ENCODE results near the gene AGBL1.

The AGBL1 gene

DNA sequence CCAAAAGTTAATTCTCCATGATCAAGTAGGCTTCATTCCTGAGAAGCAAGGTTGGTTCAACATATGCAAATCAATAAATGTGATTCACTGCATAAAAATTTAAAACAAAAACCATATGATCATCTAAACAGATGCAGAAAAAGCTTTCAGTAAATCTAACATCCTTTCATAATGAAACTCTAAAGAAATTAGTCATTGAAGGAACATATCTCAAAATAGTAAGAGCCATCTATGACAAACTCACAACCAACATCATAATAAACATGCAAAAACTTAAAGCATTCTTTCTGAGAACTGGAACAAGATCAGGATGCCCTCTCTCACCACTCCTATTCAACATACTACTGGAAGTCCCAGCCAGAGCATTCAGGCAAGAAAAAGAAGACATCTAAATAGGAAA, 254.1 kb downstream of the AGBL1 start:
- DNase-seq, result no peak

DNA sequence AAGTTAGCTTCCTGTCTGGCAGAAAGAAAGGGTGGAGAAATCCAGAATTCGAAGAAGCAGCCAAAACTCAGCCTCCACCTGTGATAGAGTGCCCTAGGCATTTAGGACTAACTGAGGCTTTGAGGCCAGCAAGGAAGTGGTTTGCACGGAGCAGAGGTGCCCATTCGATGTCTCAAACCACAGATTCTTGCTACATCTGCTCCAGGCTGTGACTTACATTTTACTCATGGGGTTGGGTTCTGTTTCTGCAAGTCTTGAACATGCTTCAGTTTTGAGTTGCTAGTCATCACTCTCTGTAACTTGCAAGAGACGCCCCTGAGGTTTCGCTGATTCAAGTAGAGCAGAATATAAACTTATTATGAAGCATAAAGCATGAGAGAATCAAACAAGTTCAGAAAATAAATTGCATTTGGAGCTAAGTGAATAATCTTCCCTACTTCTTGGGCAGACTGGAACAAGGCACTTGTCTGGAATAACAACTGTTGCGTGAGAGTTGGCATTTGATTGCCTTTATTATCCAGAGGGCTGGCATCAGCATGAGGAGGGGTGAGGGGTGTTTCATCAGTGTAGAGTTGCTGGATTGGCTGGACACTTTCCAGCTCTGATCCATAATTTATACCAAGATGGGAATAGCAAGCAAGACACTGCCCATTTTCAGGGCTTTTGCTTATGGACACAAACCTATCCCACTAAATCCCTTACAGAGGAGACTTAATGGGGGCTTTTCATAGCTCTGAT, 256.5 kb downstream of the AGBL1 start:
- no peak for DNase-seq

DNA sequence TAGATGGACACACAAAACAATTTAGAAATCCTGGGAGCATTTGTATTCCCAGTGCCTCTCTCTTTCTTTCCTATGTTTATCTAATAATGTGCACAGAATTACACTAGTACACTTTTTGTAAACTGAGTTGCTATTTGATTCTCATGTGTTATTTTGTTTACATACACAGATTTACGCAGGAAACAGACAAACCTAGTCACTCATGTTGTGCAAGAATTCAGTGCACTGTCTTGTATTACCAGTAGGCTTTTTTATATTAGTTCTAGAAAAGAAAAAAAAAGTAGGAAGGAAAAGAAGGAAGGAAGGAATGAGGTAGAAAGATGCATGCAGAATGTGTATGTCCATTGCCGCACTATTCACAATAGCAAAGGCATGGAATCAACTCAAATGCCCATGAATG, 257.4 kb downstream of the AGBL1 start:
- no peak for DNase-seq

DNA sequence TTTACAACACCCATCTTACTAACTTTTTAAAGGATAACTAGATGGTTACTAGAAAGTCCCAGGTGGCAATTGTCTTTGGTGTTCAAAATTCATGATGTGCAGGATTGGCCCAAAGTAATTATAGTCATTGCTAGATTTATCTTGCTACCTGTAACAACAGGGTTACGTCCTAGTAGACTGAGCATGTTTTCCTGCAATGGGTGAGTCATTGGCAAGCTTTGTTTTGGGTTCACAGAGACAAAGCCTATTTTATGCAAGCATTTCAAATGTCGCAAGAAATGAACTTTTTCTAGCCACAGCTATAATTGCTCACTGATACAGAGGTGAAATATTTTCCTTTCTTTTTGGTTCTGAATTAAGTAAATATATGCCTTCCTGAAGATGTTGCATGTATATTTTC, 267.6 kb downstream of the AGBL1 start:
- DNase-seq, result no peak

DNA sequence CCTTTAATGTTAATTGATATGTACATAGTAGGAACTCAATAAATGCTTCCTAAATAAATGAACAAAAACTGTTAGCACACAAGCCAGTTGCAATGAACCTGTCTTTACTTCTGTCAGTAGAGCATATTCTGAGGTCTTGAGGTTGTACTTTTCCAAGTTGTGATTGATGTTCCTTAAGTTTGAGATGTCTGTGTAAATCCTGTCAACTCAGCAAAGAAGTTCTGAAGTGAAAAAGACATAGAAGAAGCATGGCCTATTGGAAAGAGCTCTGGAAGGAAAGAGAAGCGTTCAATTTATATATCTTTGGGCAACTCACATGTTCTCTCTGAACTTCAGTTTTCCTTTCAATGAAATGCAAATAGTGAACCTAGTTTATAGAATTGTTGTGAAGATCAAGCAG, 269.9 kb downstream of the AGBL1 start:
- DNase-seq, result no peak

DNA sequence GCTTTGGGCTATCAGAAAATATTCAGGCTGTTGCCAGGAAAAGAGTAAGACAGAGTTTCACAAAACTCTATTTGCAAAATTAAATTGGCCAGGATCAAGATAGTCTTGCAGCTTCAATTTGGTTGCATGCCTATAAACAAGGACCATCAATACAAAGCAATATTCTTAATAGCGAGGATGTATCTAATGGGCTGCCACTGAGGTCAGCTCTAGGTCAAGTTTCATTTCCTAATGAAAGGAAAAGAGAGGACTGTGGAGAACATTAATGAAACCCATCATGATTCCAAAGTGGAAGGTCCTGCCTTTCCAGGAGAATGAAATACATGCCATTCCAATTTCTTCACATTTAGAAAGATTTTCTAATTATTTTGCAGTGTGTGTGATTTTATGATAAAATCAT, 273.5 kb downstream of the AGBL1 start:
- DNase-seq, result no peak

DNA sequence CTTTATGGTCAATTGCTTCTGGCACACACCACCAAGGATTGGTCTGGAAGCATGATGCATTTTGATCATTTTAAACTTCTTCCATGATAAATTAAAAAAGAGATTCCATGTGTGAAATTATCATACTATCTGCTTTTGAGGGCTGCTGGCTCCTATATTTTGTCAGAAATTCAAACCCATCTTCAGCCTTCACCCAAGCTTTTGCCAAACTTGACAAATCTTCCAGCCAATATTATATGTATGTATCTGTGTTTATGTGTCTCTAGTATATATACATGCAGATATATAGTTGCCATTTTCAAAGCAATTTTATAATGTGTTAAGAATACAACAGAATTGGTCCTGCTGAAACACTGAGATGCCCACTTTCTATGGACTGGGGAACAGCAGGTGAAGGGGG, 275.7 kb downstream of the AGBL1 start:
- DNase-seq, result no peak

DNA sequence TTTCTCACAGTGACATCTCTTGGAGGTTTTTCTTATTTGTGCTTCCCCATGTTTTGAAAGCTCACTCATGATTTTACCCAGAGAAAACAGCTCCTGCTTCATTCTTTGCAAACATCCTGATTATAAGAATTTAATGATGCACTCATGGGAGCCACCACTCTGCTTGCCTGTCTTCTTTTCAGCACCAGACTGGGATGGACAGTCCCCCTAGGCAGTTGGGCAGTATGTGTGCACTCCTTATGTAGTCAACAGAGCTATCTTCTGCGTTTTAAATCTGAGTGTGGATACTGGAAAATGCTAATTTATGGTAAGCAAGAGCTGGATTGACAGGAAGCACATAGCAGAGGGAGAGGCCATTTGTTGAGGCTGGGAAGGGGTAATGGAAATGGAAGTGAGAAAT, 276.1 kb downstream of the AGBL1 start:
- DNase-seq, result no peak

DNA sequence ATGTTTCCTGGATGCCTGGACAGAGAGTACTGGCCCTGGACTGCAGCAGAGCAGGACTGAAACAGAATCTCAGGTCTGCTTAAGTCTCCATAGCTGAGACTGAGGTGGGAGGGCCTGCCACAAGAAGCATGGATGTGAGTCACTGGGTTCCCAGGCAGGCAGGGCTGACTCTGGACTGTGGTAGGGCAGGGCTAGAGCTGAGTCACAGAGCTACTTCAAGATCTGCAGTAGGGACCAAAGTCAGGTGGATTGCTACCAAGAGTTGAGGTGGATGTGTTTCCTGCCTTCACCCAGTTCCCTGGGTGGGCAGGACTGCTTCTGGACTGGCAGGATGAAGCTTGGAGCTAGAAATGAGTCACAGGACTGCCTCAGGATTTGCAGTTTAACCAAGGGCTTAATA, 282.9 kb downstream of the AGBL1 start:
- no peak for DNase-seq

DNA sequence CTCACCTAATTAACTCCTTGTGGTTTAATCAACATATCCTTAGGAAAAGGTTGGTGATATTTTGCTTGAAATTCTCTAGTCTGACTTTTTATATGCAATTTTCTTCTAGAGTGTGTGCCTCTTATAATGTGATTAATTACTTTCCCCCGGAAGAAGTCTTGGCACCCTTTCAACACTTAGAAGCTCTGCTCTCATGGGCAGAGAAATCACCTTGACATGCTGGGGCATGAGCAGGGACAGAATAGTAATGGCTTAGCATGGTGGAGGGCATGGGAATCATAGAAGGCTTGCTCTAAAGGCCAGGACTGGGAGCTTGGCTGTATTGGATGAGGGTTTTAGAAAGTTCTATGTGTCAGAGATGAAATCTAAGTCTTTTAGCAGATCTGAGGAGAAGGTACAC, 293.5 kb downstream of the AGBL1 start:
- no peak for DNase-seq

DNA sequence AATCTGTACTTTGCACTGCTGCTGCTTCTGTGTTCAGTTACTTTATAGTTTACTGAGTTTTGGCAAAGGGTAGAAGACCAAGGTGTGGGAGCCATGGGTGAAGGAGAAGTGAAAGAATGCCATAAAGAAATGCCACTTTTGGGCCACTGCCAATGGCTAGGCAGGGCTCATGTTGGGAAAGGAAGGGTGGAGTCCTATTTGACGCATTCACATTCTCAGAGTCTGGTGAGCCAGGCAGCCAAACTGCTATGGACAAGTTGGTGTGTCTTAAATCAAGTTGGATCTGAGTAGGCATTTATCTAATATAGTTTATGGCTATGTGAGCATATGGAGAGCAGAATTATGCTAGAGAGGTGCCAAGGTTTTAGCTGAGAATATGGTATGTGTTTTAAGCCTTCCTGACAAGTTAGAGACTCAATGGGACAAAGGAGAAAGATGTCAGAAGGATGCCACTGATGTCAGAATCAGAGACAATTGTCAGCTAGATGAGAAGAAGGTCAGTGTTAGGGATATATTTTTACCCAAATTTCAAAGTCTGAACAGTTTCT, 296.1 kb downstream of the AGBL1 start:
- no peak for DNase-seq

DNA sequence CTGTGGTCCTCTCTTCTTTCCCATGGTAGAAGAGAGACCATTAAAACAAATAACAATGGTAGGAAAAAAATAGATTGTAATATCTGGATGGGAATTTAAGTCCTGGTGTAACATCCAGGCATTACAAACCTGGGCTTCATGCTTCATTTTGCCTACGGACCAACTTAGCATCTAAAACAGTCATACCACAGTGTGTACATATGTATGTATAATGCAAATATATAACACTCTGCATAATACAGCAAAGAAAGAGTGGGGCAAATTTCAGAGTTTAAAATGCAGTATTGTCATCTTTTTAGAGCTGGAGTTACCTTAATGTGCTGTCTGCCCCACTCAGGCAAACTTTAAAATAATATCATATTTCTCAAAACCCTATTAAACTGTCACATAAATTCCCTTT, 298.2 kb downstream of the AGBL1 start:
- DNase-seq, result no peak

DNA sequence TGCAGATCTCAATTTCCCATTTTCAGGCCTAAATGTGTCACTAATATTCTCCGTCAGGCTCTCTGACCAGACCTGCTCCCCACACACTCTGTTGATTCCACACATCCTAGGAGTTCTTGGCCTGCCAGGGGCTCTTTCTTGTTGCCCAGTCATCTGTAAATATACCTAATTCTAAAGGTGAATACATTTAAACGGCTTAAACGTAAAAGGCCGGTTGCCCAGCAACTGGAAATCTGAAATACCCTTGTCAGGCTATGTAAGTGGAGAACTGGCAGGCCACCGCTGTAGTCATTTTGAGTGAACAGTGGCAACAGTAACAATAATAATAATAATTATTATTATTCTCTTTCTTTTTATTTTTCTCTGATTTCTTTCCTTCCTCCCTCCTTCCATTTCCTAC, 302.7 kb downstream of the AGBL1 start:
- no peak for DNase-seq

DNA sequence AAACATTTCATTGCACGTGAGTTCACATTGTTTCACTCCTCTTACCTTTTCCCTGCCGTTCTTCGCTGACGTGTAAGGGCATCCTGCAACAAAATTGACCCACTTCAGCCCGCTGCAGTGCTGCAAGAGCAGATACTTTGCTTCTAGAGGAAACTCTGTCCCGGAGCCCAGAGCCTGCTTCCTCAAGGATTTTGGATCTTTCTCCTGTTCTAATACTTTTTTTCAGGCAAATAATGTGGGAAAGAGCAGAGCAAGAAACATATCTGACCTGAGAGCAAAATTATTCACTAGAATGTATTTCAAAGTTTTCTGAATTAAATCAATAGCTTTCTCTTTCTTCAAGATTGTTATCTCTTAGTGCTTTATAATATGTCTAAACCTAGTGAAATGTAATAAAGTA, 303.9 kb downstream of the AGBL1 start:
- no peak for DNase-seq

DNA sequence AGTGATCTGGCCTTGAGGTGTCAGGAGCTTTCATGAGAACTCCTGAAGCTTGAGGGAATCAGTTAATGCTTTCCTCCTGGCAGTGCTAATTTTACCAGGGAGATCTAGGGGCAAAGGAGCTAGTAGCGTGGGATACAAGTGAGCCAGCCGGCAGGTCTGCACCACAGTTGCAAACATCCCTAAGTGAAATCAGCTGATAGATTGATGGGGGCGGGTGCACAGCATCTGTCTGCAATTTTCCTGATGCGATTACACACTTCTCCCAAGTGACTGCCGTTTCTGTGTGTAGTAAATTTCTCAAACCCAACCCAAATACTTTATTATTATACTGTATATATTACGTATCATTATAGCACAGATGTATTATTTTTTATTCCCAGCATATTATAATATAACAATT, 304.5 kb downstream of the AGBL1 start:
- no peak for DNase-seq

DNA sequence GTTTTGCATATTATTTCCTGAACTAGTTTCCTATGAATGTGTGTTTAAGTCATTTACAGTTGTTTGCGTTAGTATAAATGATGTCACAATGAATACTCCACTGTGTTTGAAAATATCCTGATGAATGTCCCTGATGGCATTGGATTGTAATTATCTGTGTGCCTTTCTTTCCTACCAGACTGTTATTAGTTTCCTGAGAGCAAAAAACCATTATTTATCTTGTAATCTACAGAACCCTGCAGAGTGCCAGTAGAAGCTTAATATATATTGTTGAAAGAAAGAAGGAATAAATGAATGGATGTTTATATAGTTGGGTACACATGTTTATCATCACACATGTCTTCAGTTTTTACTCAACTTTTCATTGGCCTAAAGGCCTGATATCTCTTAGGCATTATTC, 312.6 kb downstream of the AGBL1 start:
- DNase-seq, result no peak

DNA sequence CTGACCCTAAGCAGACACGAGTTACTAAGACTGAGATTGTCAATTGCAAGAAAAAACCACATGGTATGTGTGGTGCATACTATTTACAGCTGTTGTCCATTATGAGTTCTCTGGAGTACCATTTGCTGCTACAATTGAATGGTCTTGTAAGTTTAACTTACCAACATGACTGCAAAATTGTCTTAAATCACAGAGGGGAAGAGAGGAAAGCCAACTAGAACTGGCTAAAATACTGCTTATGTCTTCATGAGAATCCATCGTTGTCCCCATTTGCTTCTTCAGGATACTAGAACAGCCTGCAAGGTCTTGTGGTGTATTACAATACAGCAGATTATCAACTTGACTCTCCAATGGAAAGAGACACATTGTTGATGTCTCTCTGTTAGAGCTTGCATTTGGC, 313.2 kb downstream of the AGBL1 start:
- no peak for DNase-seq

DNA sequence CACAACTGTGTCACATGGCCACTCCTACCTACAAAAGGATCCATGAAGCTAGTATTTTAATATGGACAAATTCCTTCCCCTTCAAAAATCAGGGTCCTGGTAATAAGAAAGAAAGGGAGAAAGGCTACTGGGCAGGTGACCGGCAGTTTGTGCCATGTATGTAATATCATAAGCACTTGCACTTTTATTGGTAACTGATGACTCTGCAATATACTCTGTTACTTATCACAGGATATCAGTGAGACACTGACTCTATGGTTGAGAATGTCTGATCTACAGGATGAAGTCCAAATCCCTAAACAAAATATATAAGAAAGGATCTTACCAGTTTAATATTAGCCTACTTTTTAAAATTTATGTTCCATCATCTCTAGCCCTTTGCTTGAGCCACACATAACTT, 315.2 kb downstream of the AGBL1 start:
- DNase-seq, result no peak

DNA sequence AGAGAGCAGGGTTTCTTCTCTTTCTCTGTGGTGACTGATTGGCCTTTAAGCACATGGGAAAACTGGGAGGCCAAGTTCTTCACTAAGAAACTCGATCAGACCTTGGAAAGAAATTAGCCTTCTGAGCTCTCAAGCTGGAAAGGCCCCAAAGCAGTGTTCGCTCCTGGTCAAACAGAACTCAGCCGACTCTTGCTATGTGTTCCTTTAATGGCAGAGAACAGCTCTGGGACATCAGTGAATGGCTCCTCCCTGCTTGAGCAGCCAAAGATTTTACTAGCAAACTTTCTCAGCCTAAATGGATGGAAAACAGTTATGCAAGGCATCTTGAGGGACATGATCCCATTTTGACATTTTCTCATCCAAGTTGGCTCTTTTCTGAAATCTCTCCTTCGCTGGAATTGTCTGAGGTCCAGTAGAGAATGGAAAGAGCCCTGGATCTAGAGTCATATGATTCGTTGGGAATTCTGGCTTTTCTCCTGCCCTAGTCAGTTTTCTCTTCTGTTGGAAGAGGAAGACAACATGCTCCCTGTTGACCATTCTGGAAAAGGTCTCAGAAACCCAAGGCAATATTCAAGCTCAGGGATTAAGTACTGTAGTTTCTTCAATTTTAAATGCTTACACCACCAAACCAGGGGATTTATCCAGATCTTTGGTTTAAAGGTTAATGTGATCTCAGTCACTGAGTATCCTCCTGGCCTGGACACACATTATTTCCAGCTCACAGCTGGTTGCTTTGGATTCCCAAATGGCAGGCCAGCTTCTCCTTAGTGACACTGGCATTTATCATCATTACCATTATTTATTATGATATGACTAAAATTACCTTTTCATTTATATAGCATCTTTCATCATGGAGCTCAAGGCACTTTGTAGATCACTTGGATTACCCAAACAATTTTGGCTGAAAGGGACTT, 319.6 kb downstream of the AGBL1 start:
- DNase-seq, result no peak

DNA sequence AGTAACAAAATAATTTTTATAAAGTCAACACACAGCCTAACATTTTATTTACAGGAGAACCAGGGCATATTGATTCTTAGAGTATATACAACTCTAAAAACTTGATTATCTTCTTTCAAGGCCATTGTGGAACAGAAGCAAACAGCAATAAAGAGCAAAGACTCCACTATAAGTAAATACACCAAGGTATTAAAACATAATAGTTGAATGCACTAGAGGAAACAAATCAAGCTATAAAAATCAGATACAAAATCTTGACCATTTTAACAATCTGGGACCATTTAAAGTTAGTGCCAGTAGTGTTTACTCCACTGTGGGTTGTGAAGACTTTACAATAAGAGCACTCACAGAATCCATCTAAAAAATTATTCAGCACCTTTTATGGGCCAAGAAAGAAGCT, 323.6 kb downstream of the AGBL1 start:
- no peak for DNase-seq

DNA sequence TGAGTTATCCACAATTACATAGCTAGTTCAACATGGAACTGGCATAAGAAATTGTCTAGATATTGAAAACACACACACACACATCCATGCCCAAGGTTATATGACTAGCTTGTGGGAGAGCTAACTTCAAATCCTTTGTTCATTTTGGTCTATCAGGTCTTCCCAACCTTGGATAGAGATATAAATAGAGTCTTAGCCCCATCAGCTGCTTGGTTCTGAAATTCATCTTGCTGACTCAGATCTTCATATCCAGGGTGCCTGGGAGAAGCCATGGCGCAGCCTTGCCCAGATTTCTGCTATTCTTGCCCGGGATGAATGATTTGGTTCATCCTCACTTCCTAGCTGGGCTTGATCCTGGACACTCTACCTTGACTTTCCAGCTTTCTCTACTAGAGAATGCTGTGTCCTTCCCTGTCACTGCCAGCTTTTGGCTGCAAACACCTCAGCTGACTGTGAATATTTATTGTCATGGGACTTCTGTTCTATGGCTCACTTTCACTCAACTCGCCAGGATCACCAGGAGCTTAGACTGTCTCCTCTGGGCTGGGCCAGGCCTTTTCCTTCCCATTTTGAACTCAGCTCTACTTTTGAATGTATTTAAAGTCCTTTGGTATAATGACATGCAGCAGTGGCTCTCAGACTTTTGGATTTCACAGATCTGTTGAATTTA, 324.4 kb downstream of the AGBL1 start:
- no peak for DNase-seq

DNA sequence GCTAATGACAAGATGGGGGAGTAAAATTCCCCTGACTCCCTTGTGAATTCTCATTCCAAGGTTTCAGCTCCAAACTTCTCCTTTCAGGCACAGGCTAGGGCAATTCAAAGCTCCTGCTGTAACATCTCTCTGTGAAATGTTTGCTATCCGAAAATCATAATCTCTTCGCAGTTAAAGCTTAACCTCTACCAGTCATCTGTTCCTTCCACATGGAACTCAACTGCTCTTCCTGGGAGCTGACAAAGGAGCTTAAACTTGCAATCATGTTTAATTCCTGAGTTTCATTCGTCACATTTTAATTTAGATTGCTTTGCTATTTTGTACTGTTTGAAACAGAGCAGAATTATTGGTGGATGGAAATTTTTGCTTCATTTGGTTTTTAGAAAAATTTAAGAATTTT, 328.6 kb downstream of the AGBL1 start:
- no peak for DNase-seq

DNA sequence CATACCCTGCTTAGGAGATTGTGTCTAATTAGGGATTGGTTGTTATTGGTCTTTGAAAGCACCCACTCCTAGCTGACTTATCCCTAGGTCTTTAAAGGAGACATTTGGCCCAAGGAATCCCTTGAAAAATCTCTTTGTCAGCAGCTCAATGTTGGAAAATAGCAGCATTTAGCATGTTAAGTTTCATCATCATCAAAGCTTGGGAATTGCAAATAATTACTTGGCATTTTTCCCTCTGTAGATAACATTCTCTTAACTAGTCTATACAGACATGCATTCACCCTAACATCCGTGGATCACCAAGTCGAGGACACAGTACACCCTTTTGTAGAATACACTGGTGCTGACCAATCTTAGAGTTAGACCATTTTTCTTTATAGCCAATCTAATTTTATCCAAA, 332.2 kb downstream of the AGBL1 start:
- no peak for DNase-seq

DNA sequence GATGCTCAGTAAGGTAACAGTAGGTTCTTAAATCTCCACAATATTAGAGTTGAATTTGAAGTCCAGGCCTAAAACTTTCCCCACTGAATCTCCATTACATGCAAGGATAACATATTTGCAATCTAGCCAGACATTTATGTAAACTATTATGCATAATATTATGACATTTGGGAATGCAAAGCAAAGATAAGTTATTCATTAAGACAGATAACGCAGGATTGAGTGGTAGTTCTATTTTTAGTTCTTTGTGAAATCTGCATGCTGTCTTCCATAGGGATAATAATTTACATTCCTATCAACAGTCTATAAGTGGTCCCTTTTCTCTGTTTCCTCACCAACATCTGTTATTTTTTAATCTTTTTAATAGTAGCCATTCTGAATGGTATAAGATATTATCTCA, 333.5 kb downstream of the AGBL1 start:
- no peak for DNase-seq

Data from activated gamma-delta T cell treated with Interleukin-2 at 50 U/mL for 16 hours (primary cell).